Stimulated activated CD8-positive, alpha-beta memory T cell treated with anti-CD3 and anti-CD28 coated beads, Interleukin-15, amount 100 ng/mL, for 4 hours (primary cell): ENCODE measurements around the gene FHOD1.
A peak's percentile ranks its signal among the peaks of the same experiment; 100 is the strongest.

Source experiments
- DNase-seq, 2 donors: peaks; one replicate each; pipeline ENCODE4 v3.0.0-alpha.2; 2020; ENCODE audit warnings: low read depth in 2 of 2

FHOD1 gene

GRCh38 chr16:67249178-67250044 lies 2.1 kb upstream of the FHOD1 start:
- DNase-seq, result no peak

GRCh38 chr16:67248401-67249177 lies 1.3 kb upstream of the FHOD1 start, which contains the start of gene SLC9A5:
SLC9A5 (plus strand) TSS chr16:67248979; CDS start chr16:67249015, 36 bp downstream.
- DNase-seq, result no peak

GRCh38 chr16:67248073-67248400 lies 756 bp upstream of the FHOD1 start:
- DNase-seq, result no peak

- no peak for DNase-seq
Measured at GRCh38 chr16:67246756-67247191, 507 bp downstream of the FHOD1 start.

- peak; percentile 17 to 24 for DNase-seq
Measured at GRCh38 chr16:67246081-67246755, 1.1 kb downstream of the FHOD1 start.

GRCh38 chr16:67245674-67246080 lies 1.6 kb downstream of the FHOD1 start:
- no peak for DNase-seq

GRCh38 chr16:67245186-67245585 lies 2.1 kb downstream of the FHOD1 start:
- no peak for DNase-seq

GRCh38 chr16:67244387-67245185 lies 2.7 kb downstream of the FHOD1 start:
- DNase-seq, result peak; percentile 64 to 75

GRCh38 chr16:67243481-67243880 lies 3.8 kb downstream of the FHOD1 start:
- DNase-seq, result no peak

GRCh38 chr16:67242138-67242730 lies 5.0 kb downstream of the FHOD1 start:
- DNase-seq, result no peak

- no peak for DNase-seq
Measured at GRCh38 chr16:67241008-67241900, 6.0 kb downstream of the FHOD1 start.

- DNase-seq, result no peak
Measured at GRCh38 chr16:67240506-67240905, 6.8 kb downstream of the FHOD1 start.

GRCh38 chr16:67238806-67239470 lies 8.3 kb downstream of the FHOD1 start:
- DNase-seq, result no peak

GRCh38 chr16:67238278-67238575 lies 9.1 kb downstream of the FHOD1 start:
- no peak for DNase-seq

- DNase-seq, result no peak
Measured at GRCh38 chr16:67237396-67238277, 9.6 kb downstream of the FHOD1 start.

GRCh38 chr16:67236563-67237395 lies 10.5 kb downstream of the FHOD1 start:
- peak in 1 of 2 donors; percentile 27 for DNase-seq

- no peak for DNase-seq
Measured at GRCh38 chr16:67235816-67236562, 11.3 kb downstream of the FHOD1 start.
